Breast epithelium (tissue), 4 donors: Measurements from ENCODE around the gene WFIKKN2. TPM values are rescaled to one million over a fixed set of nuclear protein-coding genes. Genes with fewer than 3 reads are reported as not detected.

ENCODE experiments used
- DNase-seq, 2 donors: peaks; one replicate each; pipeline ENCODE4 v3.0.0-alpha.2; 2019; ENCODE audit warnings: low spot score in 2 of 2
- H3K27ac ChIP-seq, 2 donors: fragments of 200-600 bp; sonication (generic) in 1 of 2; one replicate each; pipeline ENCODE4 v1.5.1; 2016 to 2019; ENCODE audit warnings: mild to moderate bottlenecking in 1 of 2
- H3K27me3 ChIP-seq, 2 donors: fragments of 200-600 bp; sonication (generic) in 1 of 2; one replicate each; pipeline versions ENCODE4 v1.5.1 to v1.6.0; 2017 to 2019; ENCODE audit warnings: control low read depth in 1 of 2, mild to moderate bottlenecking in 1 of 2
- H3K36me3 ChIP-seq: fragments of 200-600 bp; one replicate; pipeline ENCODE4 v1.5.1; 2019
- H3K4me1 ChIP-seq, 2 donors: fragments of 200-600 bp; sonication (generic); one replicate each; pipeline ENCODE4 v1.5.1; 2016 to 2019; ENCODE audit warnings: control low read depth in 1 of 2
- H3K4me3 ChIP-seq, 3 donors: fragments of 200-600 bp; sonication (generic); 1 replicate in 2 of 3; 2 replicates in 1 of 3; pipeline ENCODE4 v1.5.1; 2016 to 2019; ENCODE audit warnings: mild to moderate bottlenecking in 3 of 3, moderate library complexity in 2 of 3
- H3K9me3 ChIP-seq, 2 donors: fragments of 200-600 bp; sonication (generic) in 1 of 2; one replicate each; pipeline ENCODE4 v1.5.1; 2016 to 2019; ENCODE audit warnings: control low read depth in 1 of 2
- POLR2A ChIP-seq: fragments of 450-650 bp; IDR thresholded peaks from one replicate; pipeline ENCODE4 v1.6.1; 2016; ENCODE audit warnings: antibody characterized with exemption, mild to moderate bottlenecking, moderate library complexity
- POLR2AphosphoS5 ChIP-seq, 3 donors: sonication (generic); formaldehyde crosslinking; IDR thresholded peaks; one replicate each; pipeline ENCODE4 v1.6.1; 2017; ENCODE audit warnings: antibody characterized with exemption in 3 of 3
- intact Hi-C: fragments of 100-400 bp; cut with DNase I; formaldehyde crosslinking; loops from one replicate; pipeline ENCODE4 v1.15.1; 2023; ENCODE audit warnings: low total_unique reads
- total RNA-seq, 3 donors: library from RNA; depleted of rRNA; stranded (reverse); fragments of >200 nt; gene quantifications; one replicate each; pipeline ENCODE4 v1.1.0, GENCODE V29; 2016
- TF ChIP-seq, protein P1 (sequence below), 3 donors: fragments of 450-650 bp; IDR thresholded peaks; one replicate each; pipeline ENCODE4 v1.5.1; 2016 to 2017; ENCODE audit warnings: antibody characterized with exemption in 3 of 3, mild to moderate bottlenecking in 3 of 3, moderate library complexity in 3 of 3

The WFIKKN2 gene
- total RNA-seq, 3 donors from 2014 or later: not detected

DNA sequence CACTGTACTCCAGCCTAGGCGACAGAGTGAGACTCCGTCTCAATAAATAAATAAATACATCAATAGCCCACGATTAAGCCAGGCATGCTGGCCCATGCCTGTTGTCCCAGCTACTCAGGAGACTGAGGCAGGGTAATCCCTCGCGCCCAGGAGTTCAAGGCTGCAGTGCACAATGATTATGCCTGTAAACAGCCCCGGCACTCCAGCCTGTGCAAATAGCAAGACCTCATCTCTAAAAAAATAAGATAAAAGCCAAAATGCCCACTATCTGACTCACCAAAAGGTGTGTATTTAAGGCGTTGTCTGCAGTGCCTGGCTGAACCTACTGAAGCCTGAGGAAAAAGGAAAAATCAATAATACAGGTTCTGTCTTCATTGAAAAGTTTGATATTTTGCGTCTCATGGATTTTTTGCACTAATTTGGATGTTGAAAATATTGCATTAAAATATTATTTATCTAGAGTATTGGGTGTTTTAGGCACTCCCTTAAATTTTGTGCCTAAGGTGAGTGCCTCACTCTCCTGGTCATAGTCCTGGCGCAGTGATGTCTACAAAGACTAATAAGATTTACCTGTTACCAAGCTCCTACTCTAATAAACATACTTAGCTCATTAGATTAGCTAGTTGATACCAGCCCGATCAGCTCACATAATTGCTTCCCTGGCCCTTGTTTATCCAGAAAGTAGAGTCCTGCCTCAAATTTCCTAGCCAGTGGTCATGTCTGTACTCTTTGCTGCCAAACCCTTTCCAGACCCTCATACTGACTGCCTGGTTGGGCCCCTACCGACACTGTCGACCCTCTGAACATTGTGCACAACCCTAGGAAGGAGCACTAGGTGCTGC is 55.5 kb downstream of the WFIKKN2 start:
- H3K27ac ChIP-seq: peak overlapping the region; percentile 64 to 95
- no peaks in the 10 kb centered on the region for H3K27me3 ChIP-seq
- no peaks in the 10 kb centered on the region for H3K4me1 ChIP-seq
- no peak for DNase-seq
- TF ChIP-seq, protein P1, sequence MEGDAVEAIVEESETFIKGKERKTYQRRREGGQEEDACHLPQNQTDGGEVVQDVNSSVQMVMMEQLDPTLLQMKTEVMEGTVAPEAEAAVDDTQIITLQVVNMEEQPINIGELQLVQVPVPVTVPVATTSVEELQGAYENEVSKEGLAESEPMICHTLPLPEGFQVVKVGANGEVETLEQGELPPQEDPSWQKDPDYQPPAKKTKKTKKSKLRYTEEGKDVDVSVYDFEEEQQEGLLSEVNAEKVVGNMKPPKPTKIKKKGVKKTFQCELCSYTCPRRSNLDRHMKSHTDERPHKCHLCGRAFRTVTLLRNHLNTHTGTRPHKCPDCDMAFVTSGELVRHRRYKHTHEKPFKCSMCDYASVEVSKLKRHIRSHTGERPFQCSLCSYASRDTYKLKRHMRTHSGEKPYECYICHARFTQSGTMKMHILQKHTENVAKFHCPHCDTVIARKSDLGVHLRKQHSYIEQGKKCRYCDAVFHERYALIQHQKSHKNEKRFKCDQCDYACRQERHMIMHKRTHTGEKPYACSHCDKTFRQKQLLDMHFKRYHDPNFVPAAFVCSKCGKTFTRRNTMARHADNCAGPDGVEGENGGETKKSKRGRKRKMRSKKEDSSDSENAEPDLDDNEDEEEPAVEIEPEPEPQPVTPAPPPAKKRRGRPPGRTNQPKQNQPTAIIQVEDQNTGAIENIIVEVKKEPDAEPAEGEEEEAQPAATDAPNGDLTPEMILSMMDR (IDR thresholded peaks at IDR 0.05): no peak
- no peak for TF ChIP-seq POLR2AphosphoS5 (IDR thresholded peaks at IDR 0.05)
- TF ChIP-seq POLR2A: no peak
- intact Hi-C loops: no loop called here
- H3K4me3 ChIP-seq: peak overlapping the region in 1 of 3 donors; percentile 38
- H3K36me3 ChIP-seq: no peaks in the 10 kb centered on the region
- H3K9me3 ChIP-seq: no peaks in the 10 kb centered on the region

DNA sequence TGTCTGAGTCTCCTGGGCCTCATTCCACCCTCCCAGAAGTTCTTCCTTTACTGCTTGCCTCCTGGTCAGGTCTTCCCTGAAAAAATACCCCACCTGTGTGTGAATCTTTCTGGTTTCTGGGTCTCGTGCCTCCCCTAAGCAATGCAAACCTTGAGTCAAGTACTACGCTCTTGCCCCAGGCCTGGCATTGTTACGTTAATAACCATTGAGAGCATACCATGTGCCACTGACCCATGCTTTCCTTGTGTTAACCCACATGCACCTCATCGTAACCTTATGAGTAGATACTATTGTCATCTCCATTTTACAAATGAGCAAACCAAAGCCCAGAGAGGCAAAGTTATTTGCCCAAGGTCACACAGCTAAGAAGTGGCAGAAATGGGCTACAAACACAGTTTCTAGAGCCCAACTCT is 56.2 kb downstream of the WFIKKN2 start:
- no peaks in the 10 kb centered on the region for H3K36me3 ChIP-seq
- H3K27ac ChIP-seq: peak overlapping the region; percentile 64 to 95
- H3K27me3 ChIP-seq: no peaks in the 10 kb centered on the region
- no peak for DNase-seq
- TF ChIP-seq, protein P1 (IDR thresholded peaks at IDR 0.05): no peak
- TF ChIP-seq POLR2AphosphoS5 (IDR thresholded peaks at IDR 0.05) (no peak), POLR2A (no peak)
- intact Hi-C loops: no loop called here
- no peaks in the 10 kb centered on the region for H3K9me3 ChIP-seq
- H3K4me3 ChIP-seq: peak overlapping the region in 2 of 3 donors; percentile 17 to 38
- no peaks in the 10 kb centered on the region for H3K4me1 ChIP-seq

Other genes starting within 250 kb of the WFIKKN2 start
- 100 to 1,000 TPM in 1 of 3 donors, 10 to 100 TPM in 1, 1 to 10 TPM in 1; 6.1 to 122 (median 81.0) TPM for gene ABCC3, start 200.7 kb upstream of the WFIKKN2 start, total RNA-seq
- gene ANKRD40, start 127.7 kb upstream of the WFIKKN2 start, total RNA-seq: 10 to 100 TPM; 36.7 to 68.6 (median 38.1) TPM
- 100 to 1,000 TPM in 2 of 3 donors, 10 to 100 TPM in 1; 70.7 to 161 (median 104) TPM for gene LUC7L3, start 116.0 kb upstream of the WFIKKN2 start, total RNA-seq
- not detected for gene ANKRD40CL, start 68.1 kb upstream of the WFIKKN2 start, total RNA-seq
- gene TOB1, start 30.8 kb downstream of the WFIKKN2 start, total RNA-seq: 100 to 1,000 TPM in 1 of 3 donors, 10 to 100 TPM in 2; 12.6 to 145 (median 54.1) TPM